ENCODE results near the gene CDH11. TPM values are rescaled to one million over a fixed set of nuclear protein-coding genes. Genes with fewer than 3 reads are reported as not detected.

Gene CDH11
- total RNA-seq, 6 experiments from 2014 or later = 1.2 to 6.6 (median 3.0) TPM

DNA sequence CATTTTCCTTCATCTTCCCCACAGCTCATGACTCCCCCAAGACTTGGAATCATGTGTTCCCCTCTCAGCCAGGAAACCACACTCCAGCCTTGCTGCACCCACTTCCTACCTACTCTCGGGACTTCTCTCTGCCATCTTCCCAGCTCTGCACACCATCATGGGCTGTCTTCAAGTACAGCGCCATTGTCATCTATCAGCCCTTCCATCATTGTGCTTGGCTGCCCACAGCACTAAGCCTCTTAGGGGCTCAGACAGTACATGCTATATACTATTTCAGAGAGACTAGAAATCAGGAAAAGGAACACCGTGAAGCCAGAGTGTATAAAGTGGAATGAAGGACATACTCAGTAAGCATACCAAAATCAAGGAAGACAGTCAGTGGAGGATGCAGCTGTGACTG is 64.7 kb downstream of the CDH11 start:
- DNase-seq (no peak), ATAC-seq (no peak)
- intact Hi-C loops (cut with DNase I) = loop anchor here in 1 of 2 donors (10.0 kb wide), 1 partner anchor 58 kb away; no protein-coding TSS in a partner anchor
- H3K4me3 ChIP-seq = no peak overlapping the region
- H3K9me3 ChIP-seq = no peaks in the 10 kb centered on the region
- 50% methylated on average over 3 of the region's 3 CpGs for WGBS (ENCODE audit: insufficient coverage, low coverage, low lambda C conversion rate, missing lambda C conversion rate)
- H3K27me3 ChIP-seq = no peaks in the 10 kb centered on the region
- TF ChIP-seq, protein P1, sequence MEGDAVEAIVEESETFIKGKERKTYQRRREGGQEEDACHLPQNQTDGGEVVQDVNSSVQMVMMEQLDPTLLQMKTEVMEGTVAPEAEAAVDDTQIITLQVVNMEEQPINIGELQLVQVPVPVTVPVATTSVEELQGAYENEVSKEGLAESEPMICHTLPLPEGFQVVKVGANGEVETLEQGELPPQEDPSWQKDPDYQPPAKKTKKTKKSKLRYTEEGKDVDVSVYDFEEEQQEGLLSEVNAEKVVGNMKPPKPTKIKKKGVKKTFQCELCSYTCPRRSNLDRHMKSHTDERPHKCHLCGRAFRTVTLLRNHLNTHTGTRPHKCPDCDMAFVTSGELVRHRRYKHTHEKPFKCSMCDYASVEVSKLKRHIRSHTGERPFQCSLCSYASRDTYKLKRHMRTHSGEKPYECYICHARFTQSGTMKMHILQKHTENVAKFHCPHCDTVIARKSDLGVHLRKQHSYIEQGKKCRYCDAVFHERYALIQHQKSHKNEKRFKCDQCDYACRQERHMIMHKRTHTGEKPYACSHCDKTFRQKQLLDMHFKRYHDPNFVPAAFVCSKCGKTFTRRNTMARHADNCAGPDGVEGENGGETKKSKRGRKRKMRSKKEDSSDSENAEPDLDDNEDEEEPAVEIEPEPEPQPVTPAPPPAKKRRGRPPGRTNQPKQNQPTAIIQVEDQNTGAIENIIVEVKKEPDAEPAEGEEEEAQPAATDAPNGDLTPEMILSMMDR (IDR thresholded peaks at IDR 0.05) = no peak
- no peak for TF ChIP-seq POLR2A (IDR thresholded peaks at IDR 0.05)
- no peaks in the 10 kb centered on the region for H3K36me3 ChIP-seq
- no peak overlapping the region for H3K27ac ChIP-seq
- no peaks in the 10 kb centered on the region for H3K4me1 ChIP-seq

DNA sequence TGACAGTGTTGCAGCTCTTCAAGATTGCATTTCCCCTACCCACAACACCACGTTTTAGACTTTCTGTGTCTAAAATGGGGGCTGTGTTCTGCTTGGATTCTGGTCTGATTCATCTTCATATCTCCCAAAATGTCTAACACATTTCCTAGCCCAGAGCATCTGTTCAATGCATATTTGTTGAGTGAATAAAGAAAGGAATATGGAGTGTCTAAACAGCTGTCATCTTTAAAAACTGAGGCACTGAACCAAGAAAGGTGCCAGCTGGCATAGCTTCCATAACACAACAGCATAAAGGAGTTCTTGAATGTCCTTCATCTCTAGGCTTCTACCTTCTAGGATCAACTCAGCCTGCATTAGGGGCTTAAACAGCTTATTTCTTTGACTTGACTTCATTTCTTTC is 67.4 kb downstream of the CDH11 start:
- no peaks in the 10 kb centered on the region for H3K27me3 ChIP-seq
- no peak overlapping the region for H3K4me3 ChIP-seq
- no peaks in the 10 kb centered on the region for H3K4me1 ChIP-seq
- TF ChIP-seq, protein P1 (IDR thresholded peaks at IDR 0.05) = no peak
- DNase-seq = no peak
- no peaks in the 10 kb centered on the region for H3K36me3 ChIP-seq
- 38% methylated on average over 1 of the region's 1 CpG for WGBS (ENCODE audit: insufficient coverage, low coverage, low lambda C conversion rate, missing lambda C conversion rate)
- H3K9me3 ChIP-seq = no peaks in the 10 kb centered on the region
- ATAC-seq = no peak
- intact Hi-C loops (cut with DNase I) = loop anchor here in 1 of 2 donors (10.0 kb wide), 1 partner anchor 60 kb away; no protein-coding TSS in a partner anchor
- H3K27ac ChIP-seq = no peak overlapping the region

DNA sequence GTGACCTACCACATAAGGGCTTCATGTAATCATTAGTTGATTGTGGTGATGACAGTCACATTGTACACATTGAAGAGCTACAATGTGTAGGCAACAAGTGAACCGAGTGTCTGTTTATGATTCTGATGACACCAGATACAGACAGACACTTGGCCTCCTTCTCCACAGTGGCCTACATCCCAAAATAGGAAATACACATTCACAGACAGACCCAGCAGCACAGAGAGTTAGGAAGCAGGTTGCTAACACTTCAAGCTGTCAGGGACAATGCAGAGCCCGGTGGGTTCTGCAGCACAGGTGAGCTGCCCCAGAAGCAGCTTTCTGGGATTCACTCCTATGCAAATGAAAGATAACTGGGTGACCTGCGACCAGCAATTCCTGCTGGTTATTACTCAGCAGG is 72.2 kb downstream of the CDH11 start:
- WGBS (ENCODE audit: insufficient coverage, low coverage, low lambda C conversion rate, missing lambda C conversion rate) = 0% methylated on average over 1 of the region's 3 CpGs
- DNase-seq = no peak
- no peaks in the 10 kb centered on the region for H3K4me1 ChIP-seq
- TF ChIP-seq, protein P1 (IDR thresholded peaks at IDR 0.05) = no peak
- no peak for TF ChIP-seq POLR2A (IDR thresholded peaks at IDR 0.05)
- H3K4me3 ChIP-seq = no peak overlapping the region
- H3K36me3 ChIP-seq = no peaks in the 10 kb centered on the region
- intact Hi-C loops (cut with DNase I) = loop anchor here in 1 of 2 donors (10.0 kb wide), 1 partner anchor 65 kb away; no protein-coding TSS in a partner anchor
- H3K27me3 ChIP-seq = no peaks in the 10 kb centered on the region
- no peak overlapping the region for H3K27ac ChIP-seq
- ATAC-seq = no peak
- H3K9me3 ChIP-seq = no peaks in the 10 kb centered on the region

DNA sequence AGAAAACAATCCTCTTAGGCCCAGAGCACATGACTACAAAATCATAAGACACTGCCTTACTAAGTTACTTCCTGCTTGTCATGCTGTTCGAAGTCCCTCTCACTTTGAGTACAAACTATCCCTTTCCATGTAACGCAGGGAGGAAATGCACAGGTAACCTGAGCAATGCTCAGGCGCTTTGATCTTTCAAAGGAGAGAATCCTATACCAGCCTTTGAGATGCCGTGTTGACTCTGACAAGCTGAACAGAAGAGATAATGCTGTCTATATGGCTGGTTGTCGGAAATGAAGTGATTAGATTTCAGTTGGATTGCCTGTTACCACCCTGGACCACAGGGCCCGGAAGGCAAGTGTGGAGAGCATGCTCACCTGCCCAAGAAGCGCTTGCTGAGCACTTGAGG is 75.9 kb downstream of the CDH11 start:
- Histone ChIP-seq H3K4me1 (no peaks in the 10 kb centered on the region), H3K27ac (no peak overlapping the region), H3K27me3 (no peaks in the 10 kb centered on the region), H3K4me3 (no peak overlapping the region), H3K36me3 (no peaks in the 10 kb centered on the region), H3K9me3 (no peaks in the 10 kb centered on the region)
- DNase-seq = no peak
- intact Hi-C loops (cut with DNase I) = no loop called here
- TF ChIP-seq, protein P1 (IDR thresholded peaks at IDR 0.05) = no peak
- no peak for TF ChIP-seq POLR2A (IDR thresholded peaks at IDR 0.05)
- WGBS (ENCODE audit: insufficient coverage, low coverage, low lambda C conversion rate, missing lambda C conversion rate) = 42% methylated on average over 7 of the region's 7 CpGs
- ATAC-seq = no peak

DNA sequence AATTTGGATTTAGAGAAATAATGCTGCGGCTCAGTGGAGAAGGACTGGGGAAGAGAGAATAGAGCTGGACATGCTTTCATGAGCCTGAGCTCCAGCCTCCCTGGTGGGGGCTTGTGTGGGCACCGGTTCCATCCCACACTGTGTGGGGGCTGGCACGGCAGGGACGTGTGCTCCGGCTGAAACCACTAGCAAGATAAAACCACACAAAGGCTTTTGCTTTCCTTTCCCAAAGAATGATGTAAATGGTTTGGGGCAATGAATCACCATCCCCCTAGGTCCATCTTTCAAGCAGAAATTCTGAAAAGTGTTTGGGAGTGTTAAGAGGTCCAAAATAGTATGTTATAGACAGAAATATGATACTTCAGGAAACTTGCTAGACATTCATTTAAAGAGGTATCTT is 77.0 kb downstream of the CDH11 start:
- ATAC-seq (no peak), DNase-seq (no peak)

More for the DNA sequence above, 77.0 kb downstream of the CDH11 start:
- Histone ChIP-seq H3K27ac (no peak overlapping the region), H3K4me3 (no peak overlapping the region), H3K9me3 (no peaks in the 10 kb centered on the region), H3K4me1 (no peaks in the 10 kb centered on the region), H3K36me3 (no peaks in the 10 kb centered on the region), H3K27me3 (no peaks in the 10 kb centered on the region)
- 60% methylated on average over 1 of the region's 5 CpGs for WGBS (ENCODE audit: insufficient coverage, low coverage, low lambda C conversion rate, missing lambda C conversion rate)
- no peak for TF ChIP-seq POLR2A (IDR thresholded peaks at IDR 0.05)
- TF ChIP-seq, protein P1 (IDR thresholded peaks at IDR 0.05) = no peak
- intact Hi-C loops (cut with DNase I) = no loop called here
